GM18505 (cell line): ENCODE data around the gene GAS2L3.
"Not testable (repeated sequence)": the region's sequence is repeated elsewhere in the genome, so short reads cannot be mapped to it uniquely, and the experiment has no call there.

Experiments used
- ATAC-seq: cut with Tn5 transposase; IDR thresholded peaks from one replicate; pipeline ENCODE4 v1.9.1; 2021; ENCODE audit not compliant: unreplicated experiment
- POLR2A ChIP-seq: IDR thresholded peaks from 4 replicates; pipeline ENCODE4 v1.6.1; 2011; ENCODE audit warnings: borderline replicate concordance; ENCODE audit not compliant: insufficient read depth, insufficient read length; ENCODE audit errors: extremely low read depth

The GAS2L3 gene

DNA sequence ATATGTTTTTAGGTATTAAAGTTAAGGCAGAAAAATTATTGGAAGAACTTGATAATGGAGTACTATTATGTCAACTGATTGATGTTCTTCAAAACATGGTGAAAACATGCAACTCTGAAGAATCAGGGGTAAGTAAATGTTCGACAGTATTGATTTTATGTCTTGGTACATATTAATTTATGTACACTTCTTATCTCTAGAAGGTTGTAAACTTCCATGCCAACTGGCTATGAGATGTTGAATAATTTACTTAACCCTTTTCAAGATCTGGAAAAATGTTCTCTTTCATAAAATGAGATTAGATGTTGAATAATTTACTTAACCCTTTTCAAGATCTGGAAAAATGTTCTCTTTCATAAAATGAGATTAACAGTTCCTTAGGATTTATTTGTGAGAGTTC is 28.1 kb downstream of the GAS2L3 start:
- no peak for ATAC-seq
- TF ChIP-seq POLR2A, result no peak

DNA sequence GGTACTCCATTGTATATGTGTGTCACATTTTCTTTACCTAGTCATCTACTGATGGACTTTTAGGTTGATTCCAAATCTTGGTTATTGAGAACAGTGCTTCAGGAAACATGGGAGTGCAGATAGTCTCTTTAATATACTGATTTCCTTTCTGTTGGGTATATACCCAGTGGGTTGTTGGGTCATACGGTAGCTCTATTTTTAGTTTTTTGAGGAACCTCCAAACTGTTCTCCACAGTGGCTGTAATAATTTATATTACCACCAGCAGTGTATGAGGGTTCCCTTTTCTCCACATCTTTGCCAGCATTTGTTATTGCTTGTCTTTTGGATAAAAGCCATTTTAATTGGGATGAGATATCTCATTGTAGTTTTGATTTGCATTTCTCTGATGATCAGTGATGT is 29.5 kb downstream of the GAS2L3 start:
- not testable (repeated sequence) for ATAC-seq

- TF ChIP-seq POLR2A, result no peak
- no peak for ATAC-seq
These were observed 35.3 kb downstream of the GAS2L3 start for GRCh38 chr12:100608776-100609175.

DNA sequence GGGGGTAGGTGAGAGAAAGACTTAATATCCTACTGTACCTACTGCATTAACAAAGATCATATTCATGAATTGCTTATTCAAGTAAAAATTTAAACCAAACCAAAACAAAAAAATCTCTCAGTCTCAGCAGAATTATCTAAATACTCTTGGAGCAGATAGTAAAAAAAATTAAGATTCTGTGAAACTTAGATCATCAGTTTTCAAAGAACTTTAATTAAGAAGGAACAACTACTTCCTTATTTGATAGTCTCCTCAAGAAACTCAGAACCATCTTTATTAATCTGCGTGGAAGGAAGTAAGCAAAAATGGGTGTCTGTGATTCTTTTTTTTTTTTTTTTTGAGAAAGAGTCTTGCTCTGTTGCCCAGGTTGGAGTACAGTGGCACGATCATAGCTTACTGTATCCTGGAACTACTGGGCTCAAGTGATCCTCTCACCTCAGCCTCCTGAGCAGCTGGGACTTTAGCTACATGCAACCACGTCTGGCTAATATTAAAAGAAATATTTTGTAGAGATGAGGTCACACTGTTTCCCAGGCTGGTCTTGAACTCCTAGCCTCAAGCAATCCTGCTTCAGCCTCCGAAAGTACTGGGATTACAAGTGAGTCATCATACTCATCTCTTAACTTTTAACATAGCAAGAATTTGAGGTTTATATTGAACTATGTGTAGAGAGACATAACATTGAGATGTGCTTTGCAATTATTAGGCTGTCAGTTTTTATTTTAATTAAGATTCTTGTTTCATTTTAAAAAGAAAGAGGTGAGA is 37.4 kb downstream of the GAS2L3 start:
- no peak for ATAC-seq
- no peak for TF ChIP-seq POLR2A

DNA sequence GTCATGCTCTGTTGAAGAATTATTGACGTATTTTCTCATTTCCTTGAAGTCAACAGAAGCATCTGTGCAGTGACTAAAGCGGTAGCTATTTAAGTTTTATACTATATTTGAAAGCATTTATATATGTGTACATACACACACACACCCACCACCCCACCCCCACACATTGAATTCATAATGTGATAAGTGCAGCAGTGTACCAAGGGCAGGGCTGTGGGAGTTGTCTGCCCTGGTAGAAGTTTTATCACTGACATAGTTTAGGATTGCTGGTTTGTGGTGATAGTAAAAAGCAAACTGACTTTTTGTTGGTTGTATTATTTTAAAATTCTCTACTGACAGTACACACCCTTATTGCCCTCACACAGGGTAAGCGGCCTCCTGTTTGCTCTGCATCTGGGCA is 39.1 kb downstream of the GAS2L3 start:
- no peak for ATAC-seq
- no peak for TF ChIP-seq POLR2A

- TF ChIP-seq POLR2A, result no peak
- no peak for ATAC-seq
These were observed 51.1 kb downstream of the GAS2L3 start for GRCh38 chr12:100624571-100624970.

GRCh38 chr12:100632445-100632892 is 59.0 kb downstream of the GAS2L3 start:
- TF ChIP-seq POLR2A, result no peak
- no peak for ATAC-seq

DNA sequence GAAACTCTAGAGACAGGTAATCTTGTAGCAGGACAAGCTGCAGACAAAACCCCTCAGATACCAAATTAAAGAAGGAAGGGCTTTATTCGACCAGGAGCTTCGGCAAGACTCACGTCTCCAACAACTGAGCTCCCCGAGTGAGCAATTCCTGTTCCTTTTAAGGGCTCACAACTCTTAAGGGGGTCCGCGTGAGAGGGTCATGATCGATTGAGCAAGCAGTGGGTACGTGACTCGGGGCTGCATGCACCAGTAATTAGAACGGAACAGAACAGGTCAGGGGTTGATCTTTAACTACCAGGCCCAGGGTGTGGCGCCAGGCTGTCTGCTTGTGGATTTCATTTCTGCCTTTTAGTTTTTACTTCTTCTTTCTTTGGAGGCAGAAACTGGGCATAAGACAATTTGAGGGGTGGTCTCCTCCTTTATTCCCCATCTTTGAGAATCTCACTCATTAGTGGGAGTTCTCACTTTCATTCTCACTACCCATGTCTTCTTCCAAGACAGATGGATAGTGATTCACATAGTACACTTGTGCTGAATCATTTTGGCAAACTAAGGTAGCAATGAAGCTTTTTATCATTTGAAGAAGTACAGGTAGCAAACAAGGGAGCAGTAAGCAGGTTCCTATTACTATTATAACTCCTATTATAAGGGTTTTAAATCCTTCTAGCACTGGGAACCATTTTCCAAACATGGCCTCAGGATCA is 59.8 kb downstream of the GAS2L3 start:
- ATAC-seq, result not testable (repeated sequence)

GRCh38 chr12:100643246-100643645 is 69.8 kb downstream of the GAS2L3 start:
- no peak for TF ChIP-seq POLR2A
- ATAC-seq, result no peak

DNA sequence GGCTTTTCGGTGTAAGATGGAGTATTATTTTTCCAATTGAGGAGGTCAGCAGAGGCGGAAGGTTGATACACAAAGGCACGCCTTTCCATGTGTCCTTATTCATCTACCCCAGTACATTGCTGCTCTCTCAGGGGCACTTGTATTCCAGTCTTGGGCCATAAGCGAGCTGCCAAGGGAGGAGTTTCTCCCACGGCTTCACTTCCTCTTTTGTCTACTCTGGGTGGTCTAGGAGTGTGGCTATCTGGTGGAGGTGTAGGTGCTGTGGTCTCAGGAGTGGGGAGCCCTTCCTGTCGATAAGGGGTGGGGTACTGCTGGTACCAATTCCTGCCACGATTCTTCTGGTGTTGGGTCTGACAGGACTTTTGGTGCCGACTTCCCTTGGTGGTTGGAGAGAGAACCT is 73.4 kb downstream of the GAS2L3 start:
- no peak for TF ChIP-seq POLR2A
- no peak for ATAC-seq

- no peak for TF ChIP-seq POLR2A
- no peak for ATAC-seq
These were observed 77.6 kb downstream of the GAS2L3 start for GRCh38 chr12:100651108-100651507.

GRCh38 chr12:100651694-100652093 is 78.2 kb downstream of the GAS2L3 start:
- no peak for TF ChIP-seq POLR2A
- no peak for ATAC-seq

DNA sequence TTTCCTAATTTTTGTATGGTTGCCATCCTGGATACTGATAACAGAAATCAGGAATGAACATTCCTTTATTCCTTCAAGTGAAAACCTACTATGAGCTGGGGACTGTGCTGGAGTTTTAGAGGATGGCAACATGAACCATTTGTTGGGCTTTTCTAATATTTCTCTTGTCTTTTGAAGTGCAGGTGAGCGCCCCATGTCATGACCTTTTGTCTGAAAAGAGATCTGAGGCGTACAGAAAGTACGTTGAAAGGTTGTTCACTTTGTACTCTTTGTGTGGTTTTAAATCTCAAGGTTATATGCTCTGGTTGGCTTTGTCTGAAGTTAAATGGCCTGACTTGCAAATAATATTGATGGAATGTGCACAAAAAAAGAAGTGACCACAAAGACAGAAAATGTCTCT is 79.0 kb downstream of the GAS2L3 start:
- TF ChIP-seq POLR2A, result no peak
- ATAC-seq, result no peak

GRCh38 chr12:100656141-100656540 is 82.7 kb downstream of the GAS2L3 start:
- no peak for TF ChIP-seq POLR2A
- no peak for ATAC-seq
